EH (cell line): ENCODE measurements around the gene PCK1.

Experiments
- DNase-seq: peaks from one replicate; pipeline ENCODE4 v3.0.0-alpha.2; 2015; ENCODE audit warnings: low read depth

Gene PCK1

GRCh38 chr20:57561356-57562279 lies 708 bp downstream of the PCK1 start:
- DNase-seq, result no peak

GRCh38 chr20:57562541-57563465 lies 1.9 kb downstream of the PCK1 start:
- DNase-seq, result no peak

- no peak for DNase-seq
Observed at GRCh38 chr20:57563522-57563921, 2.6 kb downstream of the PCK1 start.

GRCh38 chr20:57564180-57564802 lies 3.4 kb downstream of the PCK1 start:
- no peak for DNase-seq

GRCh38 chr20:57564951-57565642 lies 4.2 kb downstream of the PCK1 start:
- DNase-seq, result no peak

- DNase-seq, result no peak
Observed at GRCh38 chr20:57566399-57566798, 5.5 kb downstream of the PCK1 start.

- no peak for DNase-seq
Observed at GRCh38 chr20:57566803-57567459, 6.0 kb downstream of the PCK1 start.

GRCh38 chr20:57567471-57568079 lies 6.7 kb downstream of the PCK1 start:
- DNase-seq, result no peak

GRCh38 chr20:57568088-57568896 lies 7.4 kb downstream of the PCK1 start:
- no peak for DNase-seq

GRCh38 chr20:57568960-57569359 lies 8.1 kb downstream of the PCK1 start:
- no peak for DNase-seq

- no peak for DNase-seq
Observed at GRCh38 chr20:57570145-57570850, 9.4 kb downstream of the PCK1 start.

GRCh38 chr20:57570920-57571319 lies 10.0 kb downstream of the PCK1 start:
- no peak for DNase-seq

- DNase-seq, result no peak
Observed at GRCh38 chr20:57571782-57572416, 11.0 kb downstream of the PCK1 start.

- DNase-seq, result no peak
Observed at GRCh38 chr20:57573242-57573641, 12.3 kb downstream of the PCK1 start.

GRCh38 chr20:57573894-57574293 lies 13.0 kb downstream of the PCK1 start:
- no peak for DNase-seq

GRCh38 chr20:57574954-57575353 lies 14.0 kb downstream of the PCK1 start:
- no peak for DNase-seq

GRCh38 chr20:57576002-57576401 lies 15.1 kb downstream of the PCK1 start:
- DNase-seq, result no peak

- no peak for DNase-seq
Observed at GRCh38 chr20:57576617-57577550, 16.0 kb downstream of the PCK1 start.
